Measurements from ENCODE around the gene IQSEC1. TPM values are rescaled to one million over a fixed set of nuclear protein-coding genes. Genes with fewer than 3 reads are reported as not detected.

Gene IQSEC1
- total and polyA plus RNA-seq, 10 of the 15 experiments (the other 5 are each of a cell fraction or from before 2014, with no cell fraction given) = 0.92 to 55.2 (median 8.5) TPM

DNA sequence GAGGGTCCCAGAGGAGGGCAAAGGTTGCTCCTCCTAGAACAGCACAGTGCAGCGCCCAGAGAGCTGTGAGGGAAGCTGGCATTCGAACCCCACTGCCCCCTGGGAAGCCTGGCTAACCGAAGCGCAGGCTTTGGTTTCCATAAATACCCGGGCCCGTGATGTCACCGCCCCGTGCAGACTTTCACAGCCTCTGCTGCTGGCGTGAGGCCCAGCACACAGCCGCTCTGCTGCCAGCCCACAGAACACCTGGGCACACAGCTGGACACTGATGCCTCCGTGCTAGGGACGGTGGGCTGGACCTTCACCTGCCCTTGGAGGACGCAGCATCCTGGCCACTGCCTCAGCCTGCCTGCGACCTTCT, 1.0 kb downstream of the IQSEC1 start (continued):
- TF ChIP-seq STAT3 (IDR thresholded peaks at IDR 0.05; ENCODE audit: low read depth, low read length) (no peak), JUNB (IDR thresholded peaks at IDR 0.05) (no peak), SREBF1 (IDR thresholded peaks at IDR 0.05; ENCODE audit: low read length) (no peak), SREBF2 (IDR thresholded peaks at IDR 0.05; ENCODE audit: low read length) (no peak), NBN (IDR thresholded peaks at IDR 0.05) (no peak), CBX3 (IDR thresholded peaks at IDR 0.05; ENCODE audit: borderline replicate concordance, low read depth) (no peak), SUZ12 (IDR thresholded peaks at IDR 0.05; ENCODE audit: unreplicated experiment) (no peak), KLF5 (IDR thresholded peaks at IDR 0.05; ENCODE audit: partially characterized antibody) (no peak), MYB (IDR thresholded peaks at IDR 0.05; ENCODE audit: borderline replicate concordance, low read depth, low read length) (no peak), BRCA1 (IDR thresholded peaks at IDR 0.05; ENCODE audit: low read depth, low read length) (no peak), FOXK2 (IDR thresholded peaks at IDR 0.05) (no peak), RUNX3 (IDR thresholded peaks at IDR 0.05; ENCODE audit: low read length) (no peak; the same call in 1 of the 2 replicates), NFYA (IDR thresholded peaks at IDR 0.05; ENCODE audit: borderline replicate concordance, low read depth, low read length) (no peak), ETV6 (conservative IDR thresholded peaks at IDR 0.05 in 1 of 2, IDR thresholded peaks at IDR 0.05 in 1 of 2; ENCODE audit: borderline replicate concordance in 1 of 2, low read depth in 1 of 2) (peak in 1 of 2 experiments; percentile 18; a peak in 1 of 4 replicates), ZNF274 (IDR thresholded peaks at IDR 0.05; ENCODE audit: insufficient read depth, insufficient read length) (no peak), POLR2AphosphoS2 (IDR thresholded peaks at IDR 0.05; ENCODE audit: low read depth, low read length) (no peak), CHD1 (IDR thresholded peaks at IDR 0.05; ENCODE audit: low read depth, low read length) (no peak), BCL11A (IDR thresholded peaks at IDR 0.05; ENCODE audit: low read depth, low read length) (no peak), MXI1 (IDR thresholded peaks at IDR 0.05; ENCODE audit: low read depth, low read length) (peak; percentile 75; the same call in 1 of the 2 replicates), YY1 (IDR thresholded peaks at IDR 0.05; ENCODE audit: low read depth, low read length) (no peak), ATF7 (IDR thresholded peaks at IDR 0.05; ENCODE audit: low read depth) (peak; percentile 82), TCF12 (IDR thresholded peaks at IDR 0.05; ENCODE audit: low read depth, low read length) (peak; percentile 97), ZNF24 (IDR thresholded peaks at IDR 0.05) (no peak), HDGF (IDR thresholded peaks at IDR 0.05) (peak; percentile 55; the same call in 1 of the 2 replicates), ZNF207 (IDR thresholded peaks at IDR 0.05; ENCODE audit: borderline replicate concordance) (no peak)
- TF ChIP-seq, protein P1, sequence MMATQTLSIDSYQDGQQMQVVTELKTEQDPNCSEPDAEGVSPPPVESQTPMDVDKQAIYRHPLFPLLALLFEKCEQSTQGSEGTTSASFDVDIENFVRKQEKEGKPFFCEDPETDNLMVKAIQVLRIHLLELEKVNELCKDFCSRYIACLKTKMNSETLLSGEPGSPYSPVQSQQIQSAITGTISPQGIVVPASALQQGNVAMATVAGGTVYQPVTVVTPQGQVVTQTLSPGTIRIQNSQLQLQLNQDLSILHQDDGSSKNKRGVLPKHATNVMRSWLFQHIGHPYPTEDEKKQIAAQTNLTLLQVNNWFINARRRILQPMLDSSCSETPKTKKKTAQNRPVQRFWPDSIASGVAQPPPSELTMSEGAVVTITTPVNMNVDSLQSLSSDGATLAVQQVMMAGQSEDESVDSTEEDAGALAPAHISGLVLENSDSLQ (IDR thresholded peaks at IDR 0.05) = no peak
- TF ChIP-seq, protein P2, sequence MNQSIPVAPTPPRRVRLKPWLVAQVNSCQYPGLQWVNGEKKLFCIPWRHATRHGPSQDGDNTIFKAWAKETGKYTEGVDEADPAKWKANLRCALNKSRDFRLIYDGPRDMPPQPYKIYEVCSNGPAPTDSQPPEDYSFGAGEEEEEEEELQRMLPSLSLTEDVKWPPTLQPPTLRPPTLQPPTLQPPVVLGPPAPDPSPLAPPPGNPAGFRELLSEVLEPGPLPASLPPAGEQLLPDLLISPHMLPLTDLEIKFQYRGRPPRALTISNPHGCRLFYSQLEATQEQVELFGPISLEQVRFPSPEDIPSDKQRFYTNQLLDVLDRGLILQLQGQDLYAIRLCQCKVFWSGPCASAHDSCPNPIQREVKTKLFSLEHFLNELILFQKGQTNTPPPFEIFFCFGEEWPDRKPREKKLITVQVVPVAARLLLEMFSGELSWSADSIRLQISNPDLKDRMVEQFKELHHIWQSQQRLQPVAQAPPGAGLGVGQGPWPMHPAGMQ (IDR thresholded peaks at IDR 0.05; ENCODE audit: borderline replicate concordance) = no peak
- TF ChIP-seq, protein P3, sequence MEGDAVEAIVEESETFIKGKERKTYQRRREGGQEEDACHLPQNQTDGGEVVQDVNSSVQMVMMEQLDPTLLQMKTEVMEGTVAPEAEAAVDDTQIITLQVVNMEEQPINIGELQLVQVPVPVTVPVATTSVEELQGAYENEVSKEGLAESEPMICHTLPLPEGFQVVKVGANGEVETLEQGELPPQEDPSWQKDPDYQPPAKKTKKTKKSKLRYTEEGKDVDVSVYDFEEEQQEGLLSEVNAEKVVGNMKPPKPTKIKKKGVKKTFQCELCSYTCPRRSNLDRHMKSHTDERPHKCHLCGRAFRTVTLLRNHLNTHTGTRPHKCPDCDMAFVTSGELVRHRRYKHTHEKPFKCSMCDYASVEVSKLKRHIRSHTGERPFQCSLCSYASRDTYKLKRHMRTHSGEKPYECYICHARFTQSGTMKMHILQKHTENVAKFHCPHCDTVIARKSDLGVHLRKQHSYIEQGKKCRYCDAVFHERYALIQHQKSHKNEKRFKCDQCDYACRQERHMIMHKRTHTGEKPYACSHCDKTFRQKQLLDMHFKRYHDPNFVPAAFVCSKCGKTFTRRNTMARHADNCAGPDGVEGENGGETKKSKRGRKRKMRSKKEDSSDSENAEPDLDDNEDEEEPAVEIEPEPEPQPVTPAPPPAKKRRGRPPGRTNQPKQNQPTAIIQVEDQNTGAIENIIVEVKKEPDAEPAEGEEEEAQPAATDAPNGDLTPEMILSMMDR (IDR thresholded peaks at IDR 0.05 in 2 of 3, conservative IDR thresholded peaks at IDR 0.05 in 1 of 3; ENCODE audit: control insufficient read depth in 2 of 3, extremely low read depth in 1 of 3, insufficient read depth in 1 of 3, low read depth in 3 of 3, low read length in 3 of 3) = no peak
- TF ChIP-seq, protein P4, sequence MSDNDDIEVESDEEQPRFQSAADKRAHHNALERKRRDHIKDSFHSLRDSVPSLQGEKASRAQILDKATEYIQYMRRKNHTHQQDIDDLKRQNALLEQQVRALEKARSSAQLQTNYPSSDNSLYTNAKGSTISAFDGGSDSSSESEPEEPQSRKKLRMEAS (IDR thresholded peaks at IDR 0.05; ENCODE audit: low read depth, low read length) = peak; percentile 66; the same call in 1 of the 2 replicates
- TF ChIP-seq, protein P5, sequence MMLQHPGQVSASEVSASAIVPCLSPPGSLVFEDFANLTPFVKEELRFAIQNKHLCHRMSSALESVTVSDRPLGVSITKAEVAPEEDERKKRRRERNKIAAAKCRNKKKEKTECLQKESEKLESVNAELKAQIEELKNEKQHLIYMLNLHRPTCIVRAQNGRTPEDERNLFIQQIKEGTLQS (IDR thresholded peaks at IDR 0.05; ENCODE audit: borderline replicate concordance, extremely low read depth, low read depth, low read length) = no peak

All from GM12878 (cell line).